GM19351 (cell line): Measurements from ENCODE around the gene GGNBP2.
A peak's percentile ranks its signal among the peaks of the same experiment; 100 is the strongest.

Experiments used
- ATAC-seq: cut with Tn5 transposase; IDR thresholded peaks from one replicate; pipeline ENCODE4 v1.9.1; 2021; ENCODE audit warnings: mild to moderate bottlenecking, moderate library complexity; ENCODE audit not compliant: unreplicated experiment

Gene GGNBP2

DNA sequence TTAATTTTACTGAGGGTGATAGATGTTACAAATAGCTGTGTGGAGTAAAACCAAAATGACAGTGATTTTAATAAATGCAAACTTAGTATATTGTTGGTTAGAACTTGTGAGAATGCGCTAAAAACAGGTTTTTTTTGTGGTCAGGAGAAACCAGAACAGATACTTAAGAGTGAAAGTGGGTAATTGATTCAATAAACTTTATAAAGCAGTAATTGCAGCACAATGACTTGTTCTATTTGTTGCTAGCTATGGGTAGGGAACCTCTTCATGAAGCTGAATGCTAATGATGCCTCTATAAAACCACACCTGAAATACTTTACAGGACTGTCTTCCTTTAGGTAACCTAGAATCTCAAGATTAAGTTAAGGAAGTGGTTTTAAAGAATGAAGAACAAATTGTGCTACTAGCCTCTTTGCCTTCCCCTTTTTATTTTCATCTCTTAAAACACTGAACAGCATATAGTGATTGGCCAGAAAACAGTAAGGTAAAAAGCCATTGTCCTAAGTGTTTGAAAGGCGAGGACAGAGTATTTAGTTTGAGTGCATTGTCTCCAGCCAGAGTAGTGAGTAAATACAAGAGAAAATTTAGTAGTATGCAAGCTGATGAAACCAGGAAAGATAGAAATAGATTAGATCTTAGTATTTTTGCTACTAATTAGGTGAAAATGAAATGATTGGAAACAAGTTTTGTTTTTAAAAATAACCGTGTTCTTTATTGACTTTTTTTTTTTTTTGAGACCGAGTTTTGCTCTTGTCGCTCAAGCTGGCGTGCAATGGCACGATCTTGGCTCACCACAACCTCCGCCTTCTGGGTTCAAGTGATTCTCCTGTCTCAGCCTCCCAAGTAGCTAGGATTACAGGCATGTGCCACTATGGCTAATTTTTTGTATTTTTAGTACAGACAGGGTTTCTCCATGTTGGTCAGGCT, 6.0 kb downstream of the GGNBP2 start:
- ATAC-seq: no peak

DNA sequence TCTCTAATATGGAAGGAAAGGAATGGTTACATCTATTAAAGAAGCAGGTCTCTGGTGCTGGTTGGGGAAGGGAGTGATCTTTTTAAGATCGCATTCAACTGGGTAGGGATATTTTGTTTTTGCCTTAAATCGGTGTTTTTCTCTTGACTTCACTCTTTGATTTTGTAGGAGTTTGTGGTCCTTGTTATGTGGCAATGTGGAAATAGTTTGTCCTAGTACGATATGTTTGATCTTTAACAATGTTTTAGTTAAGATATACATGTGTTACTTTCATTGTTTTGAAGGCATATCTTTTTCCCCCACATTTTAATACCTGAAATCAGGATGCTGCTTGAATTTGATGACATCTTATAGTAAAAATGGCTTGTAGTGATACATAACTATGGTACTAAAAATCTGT, 8.7 kb downstream of the GGNBP2 start:
- ATAC-seq: no peak

DNA sequence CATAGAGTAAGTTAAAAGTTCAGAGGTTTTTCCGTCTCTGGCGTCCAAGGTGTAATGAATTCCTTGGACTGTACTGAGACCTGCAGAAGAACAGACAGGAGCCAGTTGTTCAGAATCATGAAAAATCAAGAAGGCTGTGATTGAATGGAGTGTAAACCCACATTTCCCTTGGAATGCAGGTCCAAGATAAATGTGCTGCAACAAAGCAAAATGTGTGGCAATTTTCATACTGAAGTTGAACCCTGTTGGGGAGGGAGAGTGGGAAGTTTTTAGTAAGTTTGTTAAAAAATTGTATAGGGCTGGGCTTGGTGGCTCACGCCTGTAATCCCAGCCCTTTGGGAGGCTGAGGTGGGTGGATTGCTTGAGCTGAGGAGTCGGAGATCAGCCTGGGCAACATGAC, 21.4 kb downstream of the GGNBP2 start:
- ATAC-seq: no peak

DNA sequence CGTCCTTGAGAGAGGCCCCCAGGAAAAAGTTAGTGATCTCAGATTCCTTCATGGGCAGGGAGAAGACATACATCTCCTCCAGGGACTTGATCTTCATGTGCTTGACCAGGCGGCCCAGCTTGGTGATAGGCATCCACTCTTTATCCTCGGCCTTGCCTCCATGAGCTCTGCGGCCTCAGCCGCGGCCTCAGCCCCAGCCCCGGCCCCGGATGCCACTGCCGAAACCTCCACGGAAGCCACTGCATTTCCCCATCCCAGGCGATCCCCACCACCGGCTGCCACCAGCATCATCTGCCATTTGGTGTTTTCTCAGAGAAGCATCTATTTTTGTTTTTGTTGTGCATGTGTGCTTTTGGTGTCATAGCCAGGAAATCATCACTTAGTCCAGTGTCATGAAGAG, 30.3 kb downstream of the GGNBP2 start:
- ATAC-seq: no peak

DNA sequence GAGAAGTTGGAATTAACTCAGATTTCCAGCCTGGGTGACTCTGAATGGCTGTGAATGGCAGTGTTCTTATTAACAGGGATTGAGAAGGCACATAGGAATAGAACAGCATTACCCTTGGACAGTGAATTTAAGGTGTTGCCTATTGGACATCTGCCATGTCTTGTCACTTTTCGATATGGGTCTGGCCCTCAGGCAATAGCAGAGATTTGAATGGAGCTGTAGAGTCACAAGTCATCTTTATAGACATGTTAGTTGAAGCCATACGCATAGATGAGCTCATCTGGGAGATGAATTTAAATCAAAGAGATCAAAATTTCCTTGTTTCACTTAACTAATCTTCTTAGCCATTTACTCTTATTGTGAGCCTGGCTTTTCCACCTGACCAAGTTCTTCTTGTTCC, 32.1 kb downstream of the GGNBP2 start:
- no peak for ATAC-seq

DNA sequence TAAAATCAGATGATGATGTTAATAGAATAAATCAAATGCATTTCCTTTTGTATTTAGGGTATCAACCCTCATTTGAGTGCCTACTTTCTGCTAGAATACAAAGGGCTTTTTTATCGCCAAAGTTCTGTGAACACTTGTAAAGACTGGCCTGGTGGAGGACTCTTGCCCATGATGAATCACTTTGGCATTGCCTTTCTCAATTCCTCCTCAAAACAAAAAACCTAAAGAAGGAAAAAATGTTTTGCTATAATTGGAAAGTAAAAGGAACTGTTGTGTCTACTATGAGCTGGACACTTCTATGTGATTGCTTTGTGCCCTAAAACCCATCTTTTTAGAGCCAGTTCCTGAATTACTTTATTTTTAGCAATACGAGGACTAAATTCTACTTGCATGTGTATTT, 34.0 kb downstream of the GGNBP2 start:
- ATAC-seq: no peak

DNA sequence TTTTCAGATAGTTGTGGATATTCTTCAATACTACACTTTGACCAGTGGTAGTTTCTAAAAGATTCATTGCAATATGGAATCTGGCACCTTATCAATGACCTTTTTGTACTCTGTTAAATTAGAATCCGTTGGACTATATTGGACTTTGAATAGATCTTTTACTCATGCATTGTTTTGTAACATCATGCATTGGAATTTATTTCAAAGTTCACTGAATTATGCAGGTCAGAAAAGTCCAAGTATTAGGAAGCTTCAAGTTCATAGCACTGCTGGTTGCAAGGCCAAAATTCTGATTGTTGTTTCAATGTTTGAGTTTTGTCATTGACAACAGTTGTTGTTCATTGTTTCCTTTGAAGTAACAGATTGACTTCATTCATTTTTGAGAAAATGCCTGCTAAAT, 39.1 kb downstream of the GGNBP2 start:
- ATAC-seq: no peak

DNA sequence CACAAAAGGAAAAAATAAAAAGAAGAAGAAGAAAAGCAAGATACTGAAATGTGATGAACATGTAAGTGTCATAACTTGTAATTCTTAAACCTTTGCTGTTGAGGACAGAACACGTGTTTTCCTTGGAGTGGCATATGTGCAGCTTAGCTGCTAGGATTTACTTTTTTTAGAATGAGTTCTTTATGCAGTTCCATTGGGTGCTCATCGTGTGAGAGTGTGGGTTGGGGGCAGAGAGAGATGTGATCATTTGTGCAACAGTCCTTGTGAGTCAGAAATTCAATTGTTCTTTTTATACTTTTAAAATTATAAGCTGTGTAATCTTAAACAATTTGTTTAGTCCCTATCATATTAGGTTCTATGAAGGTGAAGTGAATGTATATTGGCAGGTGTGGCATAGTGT, 41.4 kb downstream of the GGNBP2 start:
- no peak for ATAC-seq

DNA sequence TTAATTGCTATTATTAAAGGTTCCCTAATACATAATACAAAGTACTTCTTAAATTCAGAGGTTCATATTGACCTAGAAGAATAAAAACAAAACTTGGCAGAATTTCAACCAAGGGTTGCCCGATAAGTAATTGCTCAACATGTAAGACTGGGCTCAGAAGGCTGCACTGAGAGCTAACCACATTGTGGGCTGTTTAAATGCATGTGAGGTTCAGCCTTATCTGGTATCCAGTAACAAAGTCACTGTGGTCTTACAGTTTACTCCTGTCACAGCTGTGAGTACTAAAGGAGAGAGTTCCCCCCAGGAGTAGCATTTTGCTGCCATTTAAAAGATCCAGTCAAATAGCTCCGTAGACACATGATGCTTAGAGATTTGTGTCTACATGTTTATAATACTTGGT, 45.4 kb downstream of the GGNBP2 start:
- no peak for ATAC-seq

DNA sequence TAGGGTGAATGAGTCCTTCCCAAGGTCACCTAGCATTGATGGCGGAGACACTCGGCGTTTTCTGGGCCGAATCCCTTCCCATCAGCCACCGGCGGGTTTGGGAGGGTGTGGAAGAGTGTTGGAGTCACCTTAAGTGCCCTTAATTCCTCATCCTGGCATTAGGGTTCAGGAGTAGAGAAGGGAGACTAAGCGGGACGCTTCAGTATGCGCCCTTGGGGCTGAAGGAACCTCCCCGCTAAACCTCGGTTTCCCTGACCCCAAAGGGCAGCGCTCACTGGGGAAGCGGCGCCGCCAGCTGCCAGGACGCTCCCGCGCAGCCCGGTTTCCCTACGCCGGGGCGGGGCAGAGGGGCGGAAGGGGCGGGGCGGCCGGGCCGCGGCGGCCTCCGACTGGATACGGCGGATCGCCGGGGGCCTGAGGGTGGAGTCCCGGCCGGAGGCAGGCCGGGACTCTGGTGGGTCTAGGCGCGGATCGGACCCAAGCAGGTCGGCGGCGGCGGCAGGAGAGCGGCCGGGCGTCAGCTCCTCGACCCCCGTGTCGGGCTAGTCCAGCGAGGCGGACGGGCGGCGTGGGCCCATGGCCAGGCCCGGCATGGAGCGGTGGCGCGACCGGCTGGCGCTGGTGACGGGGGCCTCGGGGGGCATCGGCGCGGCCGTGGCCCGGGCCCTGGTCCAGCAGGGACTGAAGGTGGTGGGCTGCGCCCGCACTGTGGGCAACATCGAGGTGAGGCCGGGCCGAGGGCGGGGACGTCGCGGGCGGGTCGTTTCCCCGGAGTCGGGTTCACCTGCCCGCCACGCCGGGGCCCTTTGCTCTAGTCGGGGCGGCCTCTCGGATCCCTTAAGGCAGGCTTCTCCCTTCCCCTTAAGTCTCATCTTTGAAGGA, 47.0 kb downstream of the GGNBP2 start, which contains the start of gene DHRS11:
DHRS11 (plus strand) TSS at position 446 of the 882 bp plus-strand sequence; CDS start at position 577, 131 bp downstream.
- peak; percentile 83 for ATAC-seq

DNA sequence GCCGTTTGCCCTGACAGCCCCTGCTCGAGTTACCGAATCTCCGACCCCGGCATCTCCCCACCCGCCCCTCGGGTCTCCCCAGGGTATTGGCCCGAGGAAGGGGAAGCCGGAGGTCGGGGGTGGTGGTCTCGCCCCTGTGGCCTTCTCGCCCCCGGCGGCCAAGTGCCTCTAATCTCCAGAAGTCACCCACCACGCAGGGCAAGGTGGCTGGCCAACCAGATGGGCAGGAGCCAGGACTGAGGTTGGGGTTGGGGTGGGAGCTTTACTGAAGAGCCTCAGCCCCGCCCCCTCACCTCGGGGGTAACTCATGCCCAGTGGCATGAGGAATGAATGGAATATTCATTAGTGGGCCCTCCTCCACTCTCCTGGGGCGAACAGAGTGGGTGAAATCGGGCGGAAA, 47.6 kb downstream of the GGNBP2 start:
- ATAC-seq: peak; percentile 16

DNA sequence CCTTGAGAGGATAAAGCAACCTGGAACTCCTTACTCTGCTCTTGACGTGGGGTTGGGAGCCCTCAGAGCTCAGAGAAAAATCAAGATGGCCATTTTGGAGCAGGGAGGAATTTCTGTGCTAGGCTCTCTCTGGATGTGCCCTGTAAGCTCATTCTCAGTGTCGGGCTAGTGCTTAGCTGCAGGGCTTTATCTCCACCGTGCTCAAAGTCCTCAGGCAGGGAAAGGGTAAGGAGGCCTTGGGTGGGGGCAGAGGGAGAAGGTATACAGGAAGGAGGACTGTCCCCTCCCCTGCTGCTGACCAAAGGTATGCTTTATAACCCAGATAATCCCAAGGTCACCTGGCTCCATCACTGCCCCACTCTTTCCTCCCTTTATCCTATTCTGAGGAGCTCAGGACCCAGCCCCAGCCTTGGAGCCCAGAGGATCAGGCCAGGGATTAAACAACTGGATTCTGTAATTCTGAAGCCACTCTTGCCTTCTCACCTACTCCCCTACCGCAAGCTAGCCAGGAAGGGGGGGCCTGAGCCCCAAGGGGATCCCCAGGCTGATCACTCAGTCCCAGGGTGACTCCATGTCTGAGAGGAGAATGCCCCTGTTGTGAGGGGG, 48.1 kb downstream of the GGNBP2 start:
- ATAC-seq: no peak

DNA sequence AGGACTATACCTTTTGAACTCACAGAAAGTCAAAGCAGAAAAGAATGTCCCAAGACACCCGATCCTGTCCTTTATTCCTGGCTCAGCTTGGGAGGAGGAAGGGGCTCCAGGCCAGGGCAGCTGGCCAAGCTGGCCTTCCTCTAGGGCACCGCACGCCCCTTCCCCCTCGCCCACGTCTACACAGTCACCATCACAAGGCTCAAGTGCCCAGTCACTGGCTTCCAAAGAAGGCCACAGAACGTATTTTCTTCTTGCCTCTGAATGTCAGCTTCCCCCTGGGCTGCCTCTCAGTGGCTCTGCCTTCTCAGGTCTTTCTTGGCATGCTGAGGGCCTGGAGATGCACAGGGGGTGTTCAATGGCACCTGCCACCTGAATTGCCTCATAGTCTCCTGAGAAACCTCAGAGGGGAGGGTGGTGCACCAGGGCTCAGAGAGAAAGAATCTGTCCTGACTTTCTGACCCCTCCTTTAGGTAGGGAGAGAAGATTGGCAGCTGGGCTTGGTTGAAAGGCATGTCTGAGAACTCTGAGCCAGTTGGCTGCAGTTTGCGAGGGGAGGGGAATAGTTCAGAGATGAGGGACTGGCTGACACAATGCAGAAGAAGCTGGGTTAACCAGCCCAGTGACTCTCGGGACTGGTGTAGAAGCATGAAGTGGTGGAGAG, 49.1 kb downstream of the GGNBP2 start:
- no peak for ATAC-seq

DNA sequence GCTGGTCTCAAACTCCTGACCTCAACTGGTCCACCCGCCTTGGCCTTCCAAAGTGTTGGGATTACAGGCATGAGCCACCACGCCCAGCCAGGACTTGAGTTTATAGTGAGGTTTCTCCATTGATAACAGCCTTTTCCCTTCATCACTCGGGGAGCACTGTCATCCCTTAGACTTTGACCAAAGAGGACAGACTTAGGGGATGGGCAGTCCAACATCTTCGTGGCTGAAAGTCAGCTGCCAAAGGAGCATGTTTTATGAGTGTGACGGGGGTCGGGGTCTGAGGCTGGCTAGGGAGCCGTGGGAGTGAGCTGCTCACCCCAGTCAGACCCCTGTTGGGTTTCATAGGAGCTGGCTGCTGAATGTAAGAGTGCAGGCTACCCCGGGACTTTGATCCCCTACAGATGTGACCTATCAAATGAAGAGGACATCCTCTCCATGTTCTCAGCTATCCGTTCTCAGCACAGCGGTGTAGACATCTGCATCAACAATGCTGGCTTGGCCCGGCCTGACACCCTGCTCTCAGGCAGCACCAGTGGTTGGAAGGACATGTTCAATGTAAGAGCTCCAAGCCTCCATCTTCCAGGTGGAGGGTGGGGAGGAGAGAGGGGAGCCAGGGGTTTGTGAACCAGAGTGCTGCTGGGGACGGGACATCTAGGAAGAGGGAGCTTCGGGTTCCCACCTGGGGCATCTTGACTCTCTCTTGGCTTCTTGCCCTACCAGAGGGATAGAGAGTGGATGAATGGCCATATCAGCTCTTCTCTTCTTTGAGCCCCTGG, 50.1 kb downstream of the GGNBP2 start:
- ATAC-seq: no peak

DNA sequence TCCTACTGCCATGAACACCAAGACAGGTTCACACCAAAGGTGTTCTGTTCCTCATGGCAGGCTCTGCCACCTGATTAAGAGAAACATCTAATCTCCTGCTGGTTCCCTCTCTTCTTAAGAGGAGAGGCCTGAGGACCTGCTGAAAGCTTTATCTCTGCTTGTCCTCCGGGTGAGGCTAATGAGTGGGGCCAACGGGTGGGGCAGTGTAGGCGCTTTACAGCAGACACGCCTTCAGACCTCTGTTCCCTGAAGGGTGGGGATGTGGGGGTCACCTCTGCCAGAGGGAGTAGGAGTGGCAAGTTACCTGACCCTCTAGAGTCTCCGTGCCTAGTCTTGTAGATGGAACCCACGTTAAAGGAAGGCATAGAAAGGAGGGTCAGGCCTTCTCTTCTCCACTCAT, 52.5 kb downstream of the GGNBP2 start:
- no peak for ATAC-seq

DNA sequence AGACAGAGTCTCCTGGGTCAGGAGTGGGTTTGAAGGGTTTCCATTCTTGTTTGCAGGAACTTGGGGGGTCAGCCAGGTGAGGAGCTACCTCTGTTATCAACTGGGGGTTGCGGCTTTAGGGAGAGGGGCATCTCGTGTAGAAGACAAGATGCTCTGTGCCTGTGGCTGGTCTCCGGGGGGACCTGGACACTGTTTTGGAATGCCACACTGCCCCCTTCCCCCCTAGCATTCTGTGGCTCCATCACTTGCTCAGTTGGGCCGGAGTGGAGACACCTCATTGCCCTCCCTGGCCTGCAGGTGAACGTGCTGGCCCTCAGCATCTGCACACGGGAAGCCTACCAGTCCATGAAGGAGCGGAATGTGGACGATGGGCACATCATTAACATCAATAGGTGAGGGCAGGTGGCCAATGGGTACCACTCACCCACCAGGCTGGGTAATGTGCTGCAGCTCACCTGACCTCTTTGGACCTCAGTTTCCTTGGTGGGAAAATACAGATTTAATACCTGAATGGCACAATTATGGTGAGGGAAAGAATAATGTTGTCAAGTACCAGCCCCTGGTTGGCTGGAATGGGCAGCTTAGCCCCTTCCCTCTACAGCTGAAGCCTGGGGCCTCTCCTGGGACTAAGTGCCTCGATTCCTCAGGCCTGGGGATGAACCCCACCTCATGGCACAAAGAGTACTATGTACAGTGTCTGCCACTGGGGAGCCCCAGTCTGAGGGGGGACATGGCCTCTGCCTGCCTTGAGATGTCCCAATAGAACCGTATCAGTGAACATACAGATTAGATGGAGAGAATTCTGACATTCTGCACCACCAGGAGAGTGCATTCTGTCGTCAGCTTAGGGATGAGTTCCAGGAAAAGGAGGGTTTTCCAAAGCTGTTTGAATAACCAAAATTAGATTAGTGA, 53.4 kb downstream of the GGNBP2 start:
- no peak for ATAC-seq

DNA sequence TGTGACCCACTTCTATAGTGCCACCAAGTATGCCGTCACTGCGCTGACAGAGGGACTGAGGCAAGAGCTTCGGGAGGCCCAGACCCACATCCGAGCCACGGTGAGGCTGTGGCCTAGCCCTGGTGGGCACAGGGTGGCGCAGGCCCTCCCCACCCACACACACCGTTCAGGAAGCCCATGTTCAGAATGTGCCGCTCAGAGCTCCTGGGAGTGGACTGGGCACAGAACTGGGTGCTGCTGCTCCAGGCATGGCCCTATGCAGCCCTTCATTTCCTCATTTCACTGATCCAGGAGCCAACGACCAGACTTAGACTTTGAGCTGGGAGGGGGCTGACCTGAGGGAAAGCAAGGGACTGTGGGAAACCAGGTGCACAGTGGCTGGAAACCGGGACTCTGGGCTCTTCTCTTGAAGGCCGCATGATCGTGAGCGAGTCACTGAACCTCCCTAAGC, 54.3 kb downstream of the GGNBP2 start:
- ATAC-seq: no peak

DNA sequence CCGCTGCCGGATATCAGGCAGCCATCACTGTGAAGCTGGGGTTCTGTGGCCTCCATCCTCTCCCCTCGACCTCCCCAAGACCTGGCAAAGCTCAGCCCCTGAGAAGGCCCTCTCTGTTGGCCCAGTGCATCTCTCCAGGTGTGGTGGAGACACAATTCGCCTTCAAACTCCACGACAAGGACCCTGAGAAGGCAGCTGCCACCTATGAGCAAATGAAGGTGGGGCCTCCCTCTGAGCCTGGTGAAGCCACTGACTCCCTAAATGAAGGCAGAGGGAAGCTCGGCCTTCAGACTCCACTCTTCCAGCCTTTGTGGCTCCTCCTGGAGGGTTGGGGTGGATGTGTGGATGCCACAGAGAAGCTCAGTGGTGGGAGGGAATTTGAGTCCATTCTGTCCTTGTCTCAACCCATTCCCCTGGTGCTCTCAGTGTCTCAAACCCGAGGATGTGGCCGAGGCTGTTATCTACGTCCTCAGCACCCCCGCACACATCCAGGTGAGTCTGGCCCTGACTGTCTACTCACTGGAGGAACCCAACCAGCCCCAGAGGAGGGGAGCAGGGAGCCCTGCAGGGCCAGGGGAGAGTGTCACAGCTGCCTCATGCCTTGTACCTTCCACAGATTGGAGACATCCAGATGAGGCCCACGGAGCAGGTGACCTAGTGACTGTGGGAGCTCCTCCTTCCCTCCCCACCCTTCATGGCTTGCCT, 55.0 kb downstream of the GGNBP2 start:
- ATAC-seq: no peak
